GM21619 (cell line): ENCODE measurements around the gene CA4.

Source experiments
- ATAC-seq: cut with Tn5 transposase; IDR thresholded peaks from one replicate; pipeline ENCODE4 v1.9.1; 2021; ENCODE audit not compliant: unreplicated experiment

Gene CA4

DNA sequence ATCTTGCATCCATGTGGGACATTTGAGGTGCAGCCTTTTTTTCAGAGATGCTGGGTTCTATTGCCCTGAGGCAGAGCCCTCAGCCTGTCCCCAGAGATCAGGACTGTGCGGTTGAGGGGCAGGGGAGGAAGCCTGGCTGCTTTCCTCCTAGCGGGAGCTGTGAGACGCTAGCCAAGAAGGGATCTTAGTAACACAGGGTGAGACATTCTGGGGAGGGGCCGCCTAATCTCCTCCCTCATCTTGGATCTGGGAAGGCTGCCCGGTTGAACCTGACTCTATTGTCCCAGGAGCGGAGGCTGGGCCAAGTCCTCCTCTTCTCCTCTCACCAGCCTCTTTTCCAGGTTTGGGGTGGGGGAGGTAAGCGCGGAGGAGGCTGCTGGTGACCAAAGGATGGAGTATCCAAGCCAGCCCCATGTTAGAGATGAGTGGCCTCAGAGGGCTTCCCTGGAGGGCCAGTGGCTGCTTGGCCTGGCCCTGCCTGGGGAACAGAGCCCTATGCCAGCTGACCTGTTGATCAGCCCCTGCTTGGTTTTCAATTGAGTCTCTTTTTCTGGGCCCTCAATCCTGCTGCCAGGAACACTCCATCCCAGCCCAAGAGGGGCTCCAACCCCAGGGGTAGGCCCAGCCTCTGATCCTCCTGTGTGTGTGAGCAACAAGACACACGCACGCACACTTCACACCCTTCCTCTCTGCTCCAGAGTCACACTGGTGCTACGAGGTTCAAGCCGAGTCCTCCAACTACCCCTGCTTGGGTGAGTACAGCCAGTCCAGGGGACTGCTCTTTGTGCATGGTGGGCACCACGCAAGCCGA lies 5.0 kb downstream of the CA4 start:
- ATAC-seq, result no peak

DNA sequence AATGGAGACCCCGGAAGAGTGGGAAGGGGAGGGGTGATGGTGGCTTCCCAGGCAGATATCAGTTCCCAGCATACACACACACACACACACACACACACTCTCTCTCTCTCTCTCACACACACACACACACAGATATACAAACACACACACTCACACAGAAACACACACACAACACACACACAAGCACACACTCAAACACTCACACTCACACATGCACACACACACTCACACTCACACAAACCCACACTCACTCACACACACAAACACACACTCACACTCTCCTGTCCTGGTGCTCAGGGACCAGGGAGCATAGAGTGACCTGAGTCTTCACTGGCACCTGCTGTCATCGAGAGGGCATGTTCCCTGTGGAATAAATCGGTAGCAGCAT lies 5.6 kb downstream of the CA4 start:
- no peak for ATAC-seq

DNA sequence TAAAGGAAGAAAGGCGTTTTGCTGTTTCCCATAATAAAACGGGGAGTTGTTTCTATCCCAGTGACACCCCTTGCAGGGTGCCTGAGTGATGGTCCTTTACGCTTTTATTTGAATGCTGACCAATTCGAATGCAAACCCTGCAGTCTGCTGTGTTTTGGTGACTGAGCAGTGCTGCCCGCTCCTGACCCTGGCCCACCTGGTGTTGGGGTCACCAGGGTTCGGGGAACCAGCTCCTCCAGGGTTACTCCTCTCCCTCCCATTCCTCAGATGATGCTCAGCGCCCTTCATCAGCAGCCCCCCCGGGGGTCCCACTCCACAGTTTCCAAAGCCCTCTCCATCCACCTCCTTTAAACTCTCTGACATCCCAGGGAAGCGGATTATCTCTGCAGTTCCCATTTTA lies 6.0 kb downstream of the CA4 start:
- ATAC-seq, result no peak

DNA sequence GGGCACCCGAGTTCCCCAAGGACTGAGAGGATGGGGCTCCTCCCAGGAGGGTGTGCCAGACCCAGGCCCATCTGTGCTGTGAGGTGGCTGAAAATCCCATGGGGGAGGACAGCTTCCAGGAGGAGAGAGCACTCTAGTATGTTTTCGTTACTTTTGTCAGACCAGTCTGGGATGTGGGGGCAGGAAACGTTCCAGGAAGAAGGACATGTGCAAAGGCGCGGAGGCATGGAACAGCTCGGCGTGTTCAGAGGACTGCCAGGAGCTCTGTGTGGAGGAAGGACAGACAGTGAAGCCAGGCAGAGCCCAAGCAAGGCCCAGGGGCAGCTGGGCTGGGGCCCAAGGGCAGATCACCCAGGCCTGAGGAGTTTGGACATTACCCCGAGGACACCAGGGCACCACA lies 7.0 kb downstream of the CA4 start:
- no peak for ATAC-seq

DNA sequence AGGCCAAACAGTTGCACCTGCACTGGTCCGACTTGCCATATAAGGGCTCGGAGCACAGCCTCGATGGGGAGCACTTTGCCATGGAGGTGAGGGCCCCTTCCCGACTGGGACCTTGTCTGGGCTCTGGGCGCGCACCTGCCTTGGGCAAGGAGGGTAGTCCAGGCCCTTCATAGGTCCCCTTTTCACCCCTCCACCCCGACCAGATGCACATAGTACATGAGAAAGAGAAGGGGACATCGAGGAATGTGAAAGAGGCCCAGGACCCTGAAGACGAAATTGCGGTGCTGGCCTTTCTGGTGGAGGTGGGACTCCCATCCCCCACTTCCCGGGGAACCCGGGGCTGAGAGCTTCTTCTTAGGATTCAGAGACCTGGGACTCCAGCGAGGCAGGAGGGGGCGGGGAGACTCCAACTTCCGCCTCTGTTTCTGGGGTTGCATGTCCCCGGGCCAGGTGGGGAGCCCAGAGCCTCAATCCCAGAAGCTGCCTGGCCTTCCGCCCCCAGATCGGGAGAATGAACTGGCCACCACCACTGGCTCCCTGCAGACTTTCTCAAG lies 7.8 kb downstream of the CA4 start:
- ATAC-seq, result no peak

DNA sequence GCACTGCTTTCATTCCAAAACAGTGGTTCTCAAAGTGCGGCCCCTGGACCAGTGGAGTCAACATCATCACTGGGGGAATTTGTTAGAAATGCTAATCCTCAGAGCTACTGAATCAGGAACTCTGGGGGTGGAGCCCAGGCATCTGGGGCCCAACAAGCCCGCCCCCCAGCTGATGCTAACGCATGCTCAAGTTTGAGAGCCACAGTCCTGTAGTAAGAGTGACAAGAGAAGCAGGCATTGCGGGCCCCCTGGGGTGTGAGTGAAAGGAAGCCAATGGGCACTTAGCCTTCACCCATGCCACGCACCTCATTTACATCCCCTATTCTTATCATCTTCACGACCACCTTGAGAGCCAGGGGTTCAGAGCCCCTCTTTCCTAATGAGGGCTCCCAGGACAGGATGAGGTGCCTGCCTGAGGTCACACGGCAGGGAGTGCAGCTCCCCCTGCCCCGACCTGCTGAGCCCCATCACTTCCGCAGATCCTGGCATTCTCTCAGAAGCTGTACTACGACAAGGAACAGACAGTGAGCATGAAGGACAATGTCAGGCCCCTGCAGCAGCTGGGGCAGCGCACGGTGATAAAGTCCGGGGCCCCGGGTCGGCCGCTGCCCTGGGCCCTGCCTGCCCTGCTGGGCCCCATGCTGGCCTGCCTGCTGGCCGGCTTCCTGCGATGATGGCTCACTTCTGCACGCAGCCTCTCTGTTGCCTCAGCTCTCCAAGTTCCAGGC lies 9.1 kb downstream of the CA4 start:
- ATAC-seq, result no peak

DNA sequence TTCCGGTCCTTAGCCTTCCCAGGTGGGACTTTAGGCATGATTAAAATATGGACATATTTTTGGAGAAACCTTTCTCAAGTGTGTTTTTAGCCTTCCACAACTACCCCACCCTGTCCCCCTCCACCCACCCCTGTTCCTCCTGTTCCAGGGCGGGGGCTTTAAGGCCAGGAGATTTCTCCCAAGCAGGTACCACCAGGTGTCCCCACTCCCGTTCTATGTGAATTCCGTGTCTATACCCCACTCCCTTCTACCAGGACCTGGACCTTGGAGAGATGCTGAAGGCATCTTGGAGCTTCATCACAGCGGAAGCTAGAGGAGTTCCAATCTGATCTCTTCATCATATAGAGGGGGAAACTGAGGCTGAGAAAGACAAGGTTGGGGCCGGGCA lies 9.7 kb downstream of the CA4 start:
- no peak for ATAC-seq

DNA sequence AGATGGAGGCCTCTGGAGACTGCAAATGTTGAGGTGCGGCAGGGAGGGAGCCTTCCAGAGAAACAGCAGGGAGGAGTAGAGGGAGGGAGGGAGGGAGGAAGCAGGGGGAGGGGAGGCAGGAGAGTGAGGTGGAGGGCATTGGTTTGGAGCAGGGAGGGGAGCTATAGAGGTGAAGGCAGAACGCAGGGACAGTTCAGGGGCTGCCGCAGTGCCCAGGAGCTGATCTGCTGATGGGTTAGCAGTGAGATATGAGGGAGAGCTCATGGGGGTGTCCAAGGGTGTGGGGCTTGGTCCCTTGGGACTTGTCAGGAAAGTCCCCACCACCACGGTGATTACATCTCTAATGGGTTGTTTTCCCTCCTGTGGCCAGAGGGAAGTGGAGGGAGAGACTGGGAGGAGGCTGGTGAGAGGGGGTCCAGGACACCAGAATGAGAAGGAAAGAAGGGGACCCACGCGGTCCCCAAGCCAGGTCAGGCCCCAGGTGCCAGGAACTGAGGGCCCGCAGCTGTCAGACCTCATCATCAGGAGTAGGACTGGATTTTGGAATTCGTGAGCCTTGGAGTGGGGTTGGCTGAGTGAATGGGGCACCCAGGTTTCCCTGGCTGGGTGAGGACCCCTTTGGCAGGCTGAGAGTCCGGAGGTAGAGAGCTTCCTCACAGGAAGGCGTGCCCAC lies 11.2 kb downstream of the CA4 start:
- ATAC-seq, result no peak

DNA sequence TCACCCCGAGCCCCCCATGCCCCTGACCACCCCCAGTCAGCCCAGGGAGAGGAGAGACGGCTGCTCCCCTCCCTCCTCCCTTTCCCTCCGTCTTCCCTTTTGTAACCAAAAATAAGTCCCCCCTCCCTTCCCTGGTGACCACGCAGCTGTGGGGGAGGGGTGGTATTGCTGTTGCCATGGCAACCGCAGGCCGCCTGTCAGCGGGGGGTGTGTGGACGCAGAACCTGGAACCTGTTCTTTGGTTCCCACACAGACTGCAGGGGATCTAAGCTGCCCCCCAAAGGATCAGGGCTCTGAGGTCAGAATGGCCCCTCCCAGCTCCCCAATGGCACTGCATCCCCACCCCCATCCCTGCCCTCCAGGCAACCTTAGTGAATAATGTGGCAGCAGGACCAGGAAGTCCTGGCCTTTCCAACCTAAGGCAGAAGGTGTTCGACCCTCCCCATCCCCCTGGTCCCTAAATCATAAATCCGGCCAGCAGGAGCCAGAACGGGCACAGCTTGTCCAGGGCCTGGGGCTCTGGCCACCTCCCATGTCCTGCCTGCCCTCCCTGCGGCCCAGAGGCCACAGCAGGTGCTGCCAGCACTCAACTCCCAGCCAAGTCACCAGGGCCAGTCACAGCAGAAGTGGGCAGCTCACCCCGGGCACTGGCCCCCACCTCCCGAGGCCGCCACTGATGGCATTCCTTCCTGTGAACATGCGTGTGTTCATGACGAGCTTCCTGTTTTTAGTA lies 12.0 kb downstream of the CA4 start:
- no peak for ATAC-seq

DNA sequence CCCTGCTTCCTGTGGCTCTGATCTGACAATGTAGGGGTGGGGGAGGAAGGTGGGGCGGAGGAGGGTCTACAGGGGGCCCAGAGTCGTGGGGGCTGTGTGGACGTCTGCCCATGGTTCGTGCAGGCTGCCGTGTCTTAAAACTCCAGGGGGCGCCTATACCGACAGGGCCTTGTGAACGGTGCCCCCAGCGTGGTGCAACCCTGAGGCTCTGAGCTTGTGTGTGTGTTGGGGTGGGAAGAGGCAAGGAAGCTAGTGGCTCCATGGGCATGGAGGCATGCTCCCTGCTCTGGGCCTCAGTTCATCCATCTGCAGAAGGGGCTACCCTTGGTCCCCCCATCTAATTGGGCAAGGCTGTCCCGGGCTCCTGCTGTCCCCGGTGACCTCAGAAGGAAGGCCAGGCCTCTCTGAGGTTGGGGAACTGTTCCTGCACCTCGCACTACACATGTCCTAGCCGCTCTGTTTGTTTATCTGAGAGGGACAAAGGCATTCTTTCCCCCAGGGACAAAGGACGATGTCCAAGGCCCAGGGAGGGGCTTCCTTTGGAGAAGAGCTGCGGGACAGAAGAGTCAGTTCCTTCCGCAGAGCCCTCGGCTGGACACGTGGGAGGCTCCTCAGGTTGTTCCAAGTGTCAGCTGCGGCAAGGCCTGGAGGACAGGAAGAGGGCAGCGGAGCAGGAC lies 13.5 kb downstream of the CA4 start:
- ATAC-seq, result no peak

DNA sequence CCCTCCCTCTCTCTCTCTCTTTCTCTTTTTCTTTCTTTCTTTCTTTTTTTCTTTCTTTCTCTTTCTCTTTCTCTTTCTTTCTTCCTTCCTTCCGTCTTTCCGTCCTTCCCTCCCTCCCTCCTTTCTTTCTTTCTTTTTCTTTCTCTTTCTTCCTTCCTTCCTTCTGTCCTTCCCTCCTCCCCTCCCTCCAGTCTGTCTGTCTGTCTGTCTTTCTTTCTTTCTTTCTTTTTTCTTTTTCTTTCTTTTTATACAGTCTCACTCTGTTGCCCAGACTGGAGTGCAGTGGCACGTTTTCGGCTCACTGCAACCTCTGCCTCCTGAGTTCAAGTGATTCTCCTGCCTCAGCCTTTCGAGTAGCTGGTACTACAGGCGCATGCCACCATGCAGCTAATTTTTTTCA lies 14.4 kb downstream of the CA4 start:
- no peak for ATAC-seq

DNA sequence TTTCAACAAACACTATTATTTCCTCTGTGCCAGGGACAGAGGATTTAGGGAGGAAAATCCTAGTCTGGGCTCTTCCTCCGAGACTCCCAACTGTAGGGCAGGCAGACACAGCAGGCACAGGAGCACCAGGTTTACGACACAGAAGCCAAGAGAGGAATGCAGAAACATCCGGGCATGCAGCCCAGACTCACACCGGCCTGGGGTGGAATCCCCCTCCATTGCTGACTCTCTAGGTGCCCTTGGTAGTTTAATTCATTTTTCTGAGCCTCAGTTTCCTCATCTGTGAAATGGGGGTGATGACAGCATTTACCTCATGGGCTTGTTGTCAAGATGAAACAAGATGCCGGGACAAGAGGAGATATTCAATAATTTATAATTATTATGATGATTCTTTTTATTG lies 14.9 kb downstream of the CA4 start:
- no peak for ATAC-seq

DNA sequence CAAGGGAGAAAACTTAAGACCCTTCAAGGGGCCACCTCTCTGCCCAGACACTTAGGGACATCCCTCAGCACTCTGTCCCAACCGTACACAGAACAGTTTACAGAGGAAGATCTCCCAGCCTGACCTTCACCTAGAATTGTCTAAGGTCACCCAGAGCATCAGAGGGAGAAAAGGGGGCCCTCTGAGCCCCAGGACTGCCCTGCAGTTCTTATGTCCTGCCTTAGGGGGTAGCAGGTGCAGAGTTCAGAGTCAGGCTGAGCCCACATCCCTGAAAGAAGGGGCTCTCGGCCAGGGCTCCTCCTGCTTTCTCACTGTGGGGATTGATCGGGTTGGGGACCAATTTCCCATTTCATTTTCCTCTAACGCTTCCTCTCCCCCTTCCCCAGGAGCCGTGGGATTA lies 15.4 kb downstream of the CA4 start:
- ATAC-seq, result no peak

DNA sequence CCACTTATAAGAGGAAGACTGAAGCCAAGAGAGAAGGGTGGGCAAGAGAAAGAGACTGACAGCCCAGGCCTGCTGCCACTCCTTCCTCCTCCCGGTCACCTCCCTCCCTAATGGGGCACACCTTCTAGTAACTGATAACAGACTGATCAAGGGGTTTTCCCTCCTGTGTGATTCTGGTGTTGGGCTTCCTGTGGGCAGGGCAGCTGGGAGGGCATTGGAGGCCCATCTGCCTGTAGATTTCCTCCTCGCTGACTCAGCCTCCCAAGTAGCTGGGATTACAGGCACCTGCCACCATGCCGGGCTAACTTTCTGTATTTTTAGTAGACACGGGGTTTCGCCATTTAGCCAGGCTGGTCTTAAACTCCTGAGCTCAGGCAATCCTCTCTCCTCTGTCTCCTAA lies 16.2 kb downstream of the CA4 start:
- peak; percentile 61 for ATAC-seq

DNA sequence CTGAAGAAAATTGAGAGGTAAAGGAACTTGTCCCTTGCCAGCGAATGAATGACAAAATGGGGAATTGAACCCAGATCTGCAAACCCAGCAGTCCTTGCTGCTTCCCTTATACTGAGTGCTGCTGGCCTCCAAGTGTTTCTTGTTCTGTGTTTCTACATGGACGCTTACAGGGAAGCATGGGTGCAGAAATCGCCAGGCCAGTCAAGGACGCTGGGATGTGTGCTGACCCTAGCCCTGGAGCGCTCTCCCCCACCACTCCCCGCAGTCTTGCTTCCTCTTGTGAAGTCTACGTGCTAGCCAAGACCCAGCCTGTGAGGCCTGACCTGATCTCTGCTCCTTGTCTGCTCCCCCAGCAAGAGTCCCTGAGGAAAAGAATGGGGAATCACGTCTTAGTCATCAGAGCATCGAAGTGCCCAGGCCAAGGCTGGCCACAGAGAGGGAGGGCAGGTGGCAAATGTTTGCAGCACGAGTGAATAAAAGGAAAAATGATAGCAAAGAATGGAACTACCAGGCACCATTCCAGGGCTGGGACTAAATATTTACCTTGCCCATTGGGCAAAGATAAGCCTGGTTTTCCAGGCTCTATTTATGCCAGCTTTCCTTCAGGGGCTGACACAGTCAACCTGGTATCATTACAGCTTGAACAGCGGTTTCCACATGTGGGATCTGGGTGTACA lies 17.4 kb downstream of the CA4 start:
- no peak for ATAC-seq

DNA sequence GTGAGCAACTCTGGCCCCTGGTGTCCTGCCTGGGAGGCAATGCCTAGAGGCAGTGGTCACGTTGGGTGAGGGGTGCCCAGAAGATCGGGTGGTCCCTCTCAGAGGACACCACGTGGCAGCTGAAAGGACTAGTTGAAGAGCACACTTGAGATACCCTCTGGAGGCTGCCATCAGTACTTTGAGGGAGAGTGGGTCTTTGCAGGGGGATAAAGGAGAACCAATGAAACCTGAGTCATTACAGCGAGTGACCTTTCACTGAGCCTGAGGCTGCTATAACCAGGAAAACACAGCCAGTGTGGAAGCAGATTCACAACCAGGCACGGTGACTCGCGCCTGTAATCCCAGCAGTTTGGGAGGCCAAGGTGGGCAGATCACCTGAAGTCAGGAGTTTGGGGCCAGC lies 18.9 kb downstream of the CA4 start:
- no peak for ATAC-seq

DNA sequence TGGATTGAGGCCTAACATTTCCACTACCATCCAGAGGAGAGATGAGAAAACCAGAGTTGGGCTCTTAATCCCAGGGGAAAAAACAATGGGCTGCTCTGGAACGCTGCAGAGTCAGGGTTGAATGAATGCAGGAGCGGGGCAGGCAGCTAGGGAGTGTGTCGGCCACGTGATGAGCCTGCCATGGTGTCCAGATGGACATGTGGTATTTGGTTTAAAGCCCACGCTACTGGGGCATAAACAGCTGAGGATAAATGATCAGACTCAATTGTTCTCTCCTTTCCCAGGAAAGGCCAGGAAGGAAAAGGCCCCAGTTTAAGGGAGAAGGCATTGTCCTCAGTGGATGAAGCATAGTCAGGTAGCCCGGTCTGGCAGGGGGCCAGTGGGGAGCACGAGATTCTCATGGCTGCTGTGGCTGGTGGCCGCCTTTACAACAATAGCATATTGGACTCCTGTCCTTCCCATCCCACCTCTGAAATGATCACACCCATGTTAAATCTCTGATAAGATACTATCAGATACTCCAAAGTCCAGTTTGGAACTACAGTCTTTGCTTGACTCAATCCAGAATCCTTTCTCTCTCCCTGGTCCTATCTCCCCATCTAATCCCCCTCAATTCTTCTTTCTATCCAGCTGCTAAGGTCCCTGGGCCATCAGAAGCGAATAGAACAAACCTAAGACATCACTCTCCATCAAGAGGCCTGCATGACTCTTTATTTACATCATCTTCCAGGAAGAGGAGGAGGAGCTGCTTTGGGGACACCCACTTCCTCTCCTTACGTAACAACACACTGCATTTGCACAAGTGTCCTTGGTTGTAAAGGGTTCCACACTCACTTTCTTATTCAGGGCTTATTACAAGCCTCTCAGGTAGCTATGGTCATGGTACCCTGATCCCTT lies 20.4 kb downstream of the CA4 start:
- no peak for ATAC-seq

DNA sequence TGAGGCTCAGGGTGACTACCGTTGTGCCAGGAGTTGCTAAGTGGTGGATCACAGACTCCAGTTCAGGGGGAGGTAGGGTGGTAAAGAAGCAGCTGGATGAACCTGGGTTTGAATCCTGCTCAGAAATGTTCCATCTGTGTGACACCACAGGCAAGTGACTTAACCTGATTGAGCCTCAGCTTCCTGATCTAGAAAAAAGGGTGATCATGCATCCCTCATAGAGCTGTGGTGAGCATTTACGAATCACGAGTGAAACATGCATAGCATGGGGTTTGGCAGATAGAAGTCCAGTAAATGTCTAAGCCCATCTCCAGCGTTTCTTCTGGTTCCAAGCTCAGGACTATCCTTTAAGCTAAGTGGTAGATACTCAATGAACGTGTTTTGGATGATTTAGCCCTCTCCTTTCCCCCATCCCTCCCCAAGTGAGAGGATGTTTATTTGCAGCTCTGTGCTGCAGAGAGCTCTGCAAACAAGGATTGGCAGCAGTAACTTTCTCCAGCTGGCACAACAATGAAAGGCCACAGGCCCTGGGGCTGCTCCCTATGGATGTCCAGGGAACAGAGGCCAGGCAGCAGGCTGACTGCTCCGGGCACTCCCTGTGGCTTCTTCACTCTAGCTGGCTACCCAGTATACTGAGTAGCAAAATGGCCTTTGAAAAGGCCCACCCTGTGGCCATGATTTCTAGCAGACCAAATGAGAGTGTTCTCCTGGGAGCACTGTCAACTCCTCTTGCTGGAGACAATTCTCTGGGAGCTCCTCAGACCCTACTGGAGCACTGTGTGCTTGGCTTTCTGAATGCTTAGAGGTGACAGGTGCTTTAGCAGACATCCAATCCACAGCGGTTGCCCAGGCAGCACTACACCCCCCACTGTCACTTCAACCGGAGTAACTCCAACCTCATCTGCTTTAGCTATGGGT lies 21.3 kb downstream of the CA4 start:
- ATAC-seq, result no peak
